H9 (cell line): ENCODE measurements around the gene C1QL1. TPM values are rescaled to one million over a fixed set of nuclear protein-coding genes. Genes with fewer than 3 reads are reported as not detected.

ENCODE experiments used
- DNase-seq: peaks from one replicate; pipeline ENCODE4 v3.0.0-alpha.2; 2017
- H2AFZ ChIP-seq: one replicate; pipeline ENCODE4 v1.6.1; 2013; ENCODE audit warnings: mild to moderate bottlenecking, low read length, control low read depth, moderate library complexity
- H2AK5ac ChIP-seq: 2 replicates; pipeline ENCODE4 v1.6.1; 2013; ENCODE audit warnings: low read length, control low read depth, mixed read lengths; ENCODE audit not compliant: insufficient read length
- H2BK120ac ChIP-seq: one replicate; pipeline ENCODE4 v1.6.1; 2013; ENCODE audit warnings: low read depth, mild to moderate bottlenecking, low read length, control low read depth, inconsistent platforms; ENCODE audit not compliant: poor library complexity, severe bottlenecking
- H2BK12ac ChIP-seq: 2 replicates; pipeline ENCODE4 v1.6.1; 2013; ENCODE audit warnings: low read length, control low read depth, mixed read lengths, low read depth; ENCODE audit not compliant: insufficient read length
- H2BK15ac ChIP-seq: 2 replicates; pipeline ENCODE4 v1.6.1; 2013; ENCODE audit warnings: low read depth, low read length, control low read depth
- H2BK20ac ChIP-seq: one replicate; pipeline ENCODE4 v1.6.1; 2013; ENCODE audit warnings: low read depth, mild to moderate bottlenecking, low read length, control low read depth, inconsistent platforms; ENCODE audit not compliant: poor library complexity, severe bottlenecking
- H2BK5ac ChIP-seq: 2 replicates; pipeline ENCODE4 v1.6.1; 2013; ENCODE audit warnings: low read length, control low read depth, mixed read lengths; ENCODE audit not compliant: insufficient read length
- H3K14ac ChIP-seq: 2 replicates; pipeline ENCODE4 v1.6.1; 2013; ENCODE audit warnings: low read length, control low read depth; ENCODE audit not compliant: insufficient read depth
- H3K18ac ChIP-seq: 2 replicates; pipeline ENCODE4 v1.6.1; 2013; ENCODE audit warnings: low read depth, mild to moderate bottlenecking, mixed read lengths, low read length, control low read depth; ENCODE audit not compliant: insufficient read length
- H3K23ac ChIP-seq: 2 replicates; pipeline ENCODE4 v1.6.1; 2013; ENCODE audit warnings: low read length, control low read depth, mixed read lengths, low read depth; ENCODE audit not compliant: insufficient read length
- H3K23me2 ChIP-seq: 2 replicates; pipeline ENCODE4 v1.6.1; 2013; ENCODE audit warnings: low read depth, mild to moderate bottlenecking, mixed read lengths, low read length, control low read depth; ENCODE audit not compliant: insufficient read length, poor library complexity, severe bottlenecking
- H3K27ac ChIP-seq: 2 replicates; pipeline ENCODE4 v1.5.1; 2013; ENCODE audit warnings: low read length, control low read depth, mixed read lengths, low read depth; ENCODE audit not compliant: insufficient read length
- H3K27me3 ChIP-seq: 2 replicates; pipeline ENCODE4 v1.6.1; 2013; ENCODE audit warnings: low read length, control low read depth, inconsistent platforms; ENCODE audit not compliant: insufficient read depth
- H3K4ac ChIP-seq: 2 replicates; pipeline ENCODE4 v1.6.1; 2013; ENCODE audit warnings: low read depth, mild to moderate bottlenecking, control low read depth, inconsistent platforms, low read length, moderate library complexity
- H3K4me1 ChIP-seq: 2 replicates; pipeline ENCODE4 v1.6.1; 2013; ENCODE audit warnings: low read length, control low read depth, inconsistent platforms; ENCODE audit not compliant: insufficient read depth
- H3K4me2 ChIP-seq: 2 replicates; pipeline ENCODE4 v1.6.1; 2013; ENCODE audit warnings: low read length, control low read depth, mixed read lengths; ENCODE audit not compliant: insufficient read length, insufficient read depth
- H3K56ac ChIP-seq: 2 replicates; pipeline ENCODE4 v1.6.1; 2013; ENCODE audit warnings: low read depth, mild to moderate bottlenecking, mixed read lengths, low read length, control low read depth; ENCODE audit not compliant: insufficient read length
- H3K79me1 ChIP-seq: 2 replicates; pipeline ENCODE4 v1.6.1; 2013; ENCODE audit warnings: low read depth, mild to moderate bottlenecking, moderate library complexity, low read length, control low read depth, inconsistent platforms; ENCODE audit not compliant: insufficient read depth, poor library complexity, severe bottlenecking
- H3K79me2 ChIP-seq: 2 replicates; pipeline ENCODE4 v1.6.1; 2013; ENCODE audit warnings: low read length, control low read depth, inconsistent platforms; ENCODE audit not compliant: insufficient read depth
- H3K9ac ChIP-seq: 2 replicates; pipeline ENCODE4 v1.6.1; 2013; ENCODE audit warnings: low read length, control low read depth, mixed read lengths; ENCODE audit not compliant: insufficient read length; ENCODE audit errors: extremely low read depth
- H3K9me3 ChIP-seq: one replicate; pipeline ENCODE4 v1.6.1; 2013; ENCODE audit warnings: low read depth, low read length, inconsistent platforms; ENCODE audit not compliant: control insufficient read depth
- H3T11ph ChIP-seq: one replicate; pipeline ENCODE4 v1.6.1; 2013; ENCODE audit warnings: mild to moderate bottlenecking, low read length, control low read depth, inconsistent platforms
- H4K20me1 ChIP-seq: one replicate; pipeline ENCODE4 v1.6.1; 2013; ENCODE audit not compliant: control insufficient read depth, insufficient read length, insufficient read depth
- H4K5ac ChIP-seq: 2 replicates; pipeline ENCODE4 v1.6.1; 2013; ENCODE audit warnings: low read depth, mild to moderate bottlenecking, mixed read lengths, low read length, control low read depth; ENCODE audit not compliant: insufficient read length
- H4K8ac ChIP-seq: replicated peaks from 2 replicates; pipeline ENCODE4 v1.6.1; 2013; ENCODE audit warnings: low read length, control low read depth, mixed read lengths, low read depth; ENCODE audit not compliant: insufficient read length
- H4K91ac ChIP-seq: 2 replicates; pipeline ENCODE4 v1.6.1; 2013; ENCODE audit warnings: low read depth, mild to moderate bottlenecking, moderate library complexity, mixed read lengths, low read length, control low read depth; ENCODE audit not compliant: insufficient read length
- H3K27ac Mint-ChIP-seq, 3 experiments: 2 replicates in 2 of 3; 3 replicates in 1 of 3; pipeline ENCODE4 v1.8.0; 2020 to 2021; ENCODE audit warnings: mixed read lengths in 3 of 3, mild to moderate bottlenecking in 1 of 3, moderate library complexity in 1 of 3
- H3K27me3 Mint-ChIP-seq: 2 replicates; pipeline ENCODE4 v1.8.0; 2021; ENCODE audit warnings: low read depth, mild to moderate bottlenecking, moderate library complexity, mixed read lengths
- H3K36me3 Mint-ChIP-seq, 3 experiments: 2 replicates in 2 of 3; 3 replicates in 1 of 3; pipeline ENCODE4 v1.8.0; 2020 to 2021; ENCODE audit warnings: low read depth in 3 of 3, mixed read lengths in 3 of 3; ENCODE audit not compliant: insufficient read depth in 1 of 3
- H3K4me1 Mint-ChIP-seq, 2 experiments: 2 replicates each; pipeline ENCODE4 v1.8.0; 2020; ENCODE audit warnings: mixed read lengths in 2 of 2
- H3K4me3 Mint-ChIP-seq, 2 experiments: 2 replicates in 1 of 2; 3 replicates in 1 of 2; pipeline ENCODE4 v1.8.0; 2020 to 2021; ENCODE audit warnings: mild to moderate bottlenecking in 2 of 2, mixed read lengths in 2 of 2, moderate library complexity in 1 of 2
- H3K9me3 Mint-ChIP-seq, 2 experiments: 2 replicates in 1 of 2; 3 replicates in 1 of 2; pipeline ENCODE4 v1.8.0; 2020; ENCODE audit warnings: mild to moderate bottlenecking in 2 of 2, mixed read lengths in 2 of 2, moderate library complexity in 1 of 2
- CTCF ChIP-seq: fragments of 200-600 bp; sonication (generic); conservative IDR thresholded peaks from 3 replicates; pipeline ENCODE4 v1.8.0; 2021; ENCODE audit warnings: antibody characterized with exemption, mild to moderate bottlenecking
- WGBS: extraction: QIAGEN DNeasy Blood & Tissue Kit; methylation state at CpG from one replicate; pipeline ENCODE4 v1.1.7; 2013; ENCODE audit warnings: missing lambda C conversion rate, low lambda C conversion rate, mixed read lengths; ENCODE audit not compliant: insufficient read length; ENCODE audit errors: extremely low coverage; 5-methylcytosine and 5-hydroxymethylcytosine counted together
- total RNA-seq: library from RNA; stranded (reverse); gene quantifications from 2 replicates; pipeline ENCODE4 v1.2.1, GENCODE V29; 2021

C1QL1 gene
- total RNA-seq, 1 experiment from 2014 or later: 6.0 TPM

GRCh38 chr17:45016237-45016636 is 48.1 kb upstream of the C1QL1 start:
- Histone ChIP-seq H3T11ph (no peak overlapping the region), H4K8ac (no peak overlapping the region), H3K4me2 (no peak overlapping the region), H3K9ac (no peak overlapping the region), H3K27ac (no peak overlapping the region), H2AFZ (no peak overlapping the region), H2BK12ac (no peak overlapping the region), H3K23ac (no peak overlapping the region), H2BK15ac (no peak overlapping the region; the same call in 1 of the 2 replicates), H2BK5ac (no peak overlapping the region), H2AK5ac (no peak overlapping the region), H3K9me3 (no peaks in the 10 kb centered on the region), H3K79me2 (no peaks in the 10 kb centered on the region), H3K23me2 (peaks cover 10% of the 10 kb centered on the region), H3K27me3 (peaks cover 22% of the 10 kb centered on the region; the same call in 1 of the 2 replicates), H3K4ac (no peak overlapping the region), H3K56ac (no peak overlapping the region), H2BK20ac (no peak overlapping the region), H4K20me1 (peaks cover 2% of the 10 kb centered on the region), H3K14ac (no peak overlapping the region), H4K91ac (no peak overlapping the region), H4K5ac (no peak overlapping the region), H3K79me1 (no peaks in the 10 kb centered on the region), H3K18ac (no peak overlapping the region), H3K4me1 (no peaks in the 10 kb centered on the region; the same call in 1 of the 2 replicates), H2BK120ac (no peak overlapping the region)
- no peaks in the 10 kb centered on the region; a peak in 2 of 5 replicates for H3K9me3 Mint-ChIP-seq
- no peak overlapping the region for H3K4me3 Mint-ChIP-seq
- WGBS: no CpG with 5 or more reads among the region's 7 CpGs
- no peak for DNase-seq
- 0 out of 7 replicates have a peak overlapping the region, but pooled peaks of 1 of the 3 experiments have one; percentile 7 for H3K27ac Mint-ChIP-seq
- TF ChIP-seq CTCF: no peak
- peaks cover 29 to 48% of the 10 kb centered on the region in 2 experiments for H3K4me1 Mint-ChIP-seq
- H3K27me3 Mint-ChIP-seq: peaks cover 43% of the 10 kb centered on the region
- H3K36me3 Mint-ChIP-seq: peaks cover 0 to 2% (median 0%) of the 10 kb centered on the region in 3 experiments; a peak in 1 of 7 replicates
